ENCODE measurements around the gene FBLN5. TPM values are rescaled to one million over a fixed set of nuclear protein-coding genes. Genes with fewer than 3 reads are reported as not detected.

FBLN5 gene
- total and polyA plus RNA-seq, 2 of the 4 experiments (the other 2 are of a cell fraction) = 10.6 to 76.4 TPM

- Histone ChIP-seq H3K4ac (ENCODE audit: low read depth, low read length) (no peak overlapping the region), H2BK15ac (ENCODE audit: low read depth, low read length) (no peak overlapping the region), H3K23ac (ENCODE audit: low read depth, low read length) (no peak overlapping the region), H4K91ac (ENCODE audit: insufficient read depth, low read depth, low read length) (no peak overlapping the region), H3K36me3 (ENCODE audit: control insufficient read depth, insufficient read depth, low read length) (no peaks in the 10 kb centered on the region), H4K20me1 (ENCODE audit: insufficient read depth, low read length) (no peaks in the 10 kb centered on the region), H3K18ac (ENCODE audit: low read depth, low read length) (no peak overlapping the region), H3K27ac (ENCODE audit: insufficient read depth, low read length) (no peak overlapping the region), H3K4me1 (ENCODE audit: control insufficient read depth, insufficient read depth, low read length) (no peaks in the 10 kb centered on the region), H3K9me1 (ENCODE audit: insufficient read depth, low read length) (no peaks in the 10 kb centered on the region), H3K27me3 (ENCODE audit: control insufficient read depth, insufficient read depth, low read length) (peaks cover 20% of the 10 kb centered on the region), H4K8ac (ENCODE audit: low read depth in 2 of 2, low read length in 2 of 2) (no peak overlapping the region), H3K9ac (ENCODE audit: low read depth, low read length) (no peak overlapping the region), H2BK20ac (ENCODE audit: low read depth, low read length) (no peak overlapping the region), H3K4me2 (ENCODE audit: low read depth, low read length) (no peak overlapping the region), H2AK9ac (replicated peaks; ENCODE audit: low read depth, low read length, poor library complexity) (no peak overlapping the region), H3K79me1 (ENCODE audit: low read depth in 1 of 2, low read length in 2 of 2) (no peaks in the 10 kb centered on the region), H2BK5ac (ENCODE audit: low read depth, low read length, poor library complexity, severe bottlenecking) (no peak overlapping the region), H2BK120ac (ENCODE audit: low read depth, low read length) (no peak overlapping the region), H2AK5ac (ENCODE audit: low read depth, low read length) (no peak overlapping the region), H2AFZ (replicated peaks; ENCODE audit: low read length, poor library complexity) (no peak overlapping the region), H3K56ac (ENCODE audit: extremely low read depth, insufficient read depth, low read length) (no peak overlapping the region), H3K4me3 (ENCODE audit: insufficient read depth, low read depth, low read length) (no peak overlapping the region), H3K14ac (replicated peaks; ENCODE audit: low read depth, low read length) (no peak overlapping the region), H4K5ac (ENCODE audit: low read depth, low read length) (no peak overlapping the region), H3K9me3 (ENCODE audit: control insufficient read depth, insufficient read depth, low read length) (no peaks in the 10 kb centered on the region)
- ChIA-PET POLR2A (ENCODE audit: unreplicated experiment) (interaction anchor here (0.6 kb wide), 1 partner anchor 9 kb away, joined by 3 read pairs; no protein-coding TSS in a partner anchor), CTCF (no interaction called here)
- dilution Hi-C loops (cut with HindIII; ENCODE audit: low sequenced_read_pairs, unreplicated experiment) (no loop called here), in situ Hi-C loops (cut with MboI; ENCODE audit: low sequenced_read_pairs) (no loop called here), intact Hi-C loops (cut with micrococcal nuclease) (no loop called here)
- TF ChIP-seq MAFK (IDR thresholded peaks at IDR 0.05; ENCODE audit: low read depth, low read length) (no peak), NFE2L2 (IDR thresholded peaks at IDR 0.05; ENCODE audit: low read depth, low read length) (no peak), BHLHE40 (IDR thresholded peaks at IDR 0.05; ENCODE audit: low read depth, low read length) (no peak), POLR2A (IDR thresholded peaks at IDR 0.05; ENCODE audit: low read depth, low read length) (no peak), MAZ (IDR thresholded peaks at IDR 0.05; ENCODE audit: borderline replicate concordance, low read depth, low read length) (no peak)
- no peak for ATAC-seq (ENCODE audit: low read depth)
- BruUV-seq (replicated peaks) = no TSS peak
- DNase-seq = peak; percentile 4
Measured at GRCh38 chr14:91841065-91841464, 106.4 kb downstream of the FBLN5 start.

Data from IMR-90 (cell line).